Smooth muscle cell (in vitro differentiated cells): ENCODE results near the gene GUF1. TPM values are rescaled to one million over a fixed set of nuclear protein-coding genes. Genes with fewer than 3 reads are reported as not detected.

Experiments
- DNase-seq: peaks from one replicate; lab custom pipeline; 2025; ENCODE audit not compliant: unreplicated experiment; lab: John Stamatoyannopoulos, UW
- H2AFZ ChIP-seq: fragments of 200-600 bp; sonication (generic); 2 replicates; pipeline ENCODE4 v1.6.0; 2016; ENCODE audit warnings: antibody characterized with exemption, low read depth, mild to moderate bottlenecking
- H3F3A ChIP-seq: fragments of 200-600 bp; sonication (generic); 2 replicates; pipeline ENCODE4 v1.6.0; 2017; ENCODE audit warnings: antibody characterized with exemption, low read depth
- H3K27ac ChIP-seq: fragments of 200-600 bp; sonication (generic); 2 replicates; pipeline ENCODE4 v1.5.1; 2016; ENCODE audit warnings: low read depth, mild to moderate bottlenecking
- H3K27me3 ChIP-seq: fragments of 200-600 bp; sonication (generic); 2 replicates; pipeline ENCODE4 v1.6.1; 2016; ENCODE audit warnings: low read depth, mild to moderate bottlenecking
- H3K36me3 ChIP-seq: fragments of 200-600 bp; sonication (generic); 2 replicates; pipeline ENCODE4 v1.5.1; 2016; ENCODE audit warnings: low read depth
- H3K4me1 ChIP-seq: fragments of 200-600 bp; sonication (generic); 2 replicates; pipeline ENCODE4 v1.5.1; 2016; ENCODE audit warnings: low read depth
- H3K4me2 ChIP-seq: fragments of 200-600 bp; sonication (generic); 2 replicates; pipeline ENCODE4 v1.6.0; 2016; ENCODE audit warnings: mild to moderate bottlenecking
- H3K4me3 ChIP-seq: fragments of 200-600 bp; sonication (generic); 2 replicates; pipeline ENCODE4 v1.5.1; 2016; ENCODE audit warnings: mild to moderate bottlenecking
- H3K79me2 ChIP-seq: fragments of 200-600 bp; sonication (generic); 2 replicates; pipeline ENCODE4 v1.6.0; 2016; ENCODE audit warnings: low read depth, mild to moderate bottlenecking
- H3K9ac ChIP-seq: fragments of 200-600 bp; sonication (generic); 2 replicates; pipeline ENCODE4 v1.6.0; 2016; ENCODE audit warnings: low read depth
- H3K9me3 ChIP-seq: fragments of 200-600 bp; sonication (generic); replicated peaks from 2 replicates; pipeline ENCODE4 v1.5.1; 2016; ENCODE audit warnings: low read depth
- H4K20me1 ChIP-seq: fragments of 200-600 bp; sonication (generic); 2 replicates; pipeline ENCODE4 v1.6.0; 2016; ENCODE audit warnings: low read depth
- WGBS: methylation state at CpG from one replicate; pipeline ENCODE4 v1.1.7; 2016; ENCODE audit warnings: low lambda C conversion rate; 5-methylcytosine and 5-hydroxymethylcytosine counted together
- polyA plus RNA-seq: library from polyadenylated mRNA; unstranded; fragments of >200 nt; fragmentation: Nextera tagmentation; extraction: Ambion mirVana; gene quantifications from 2 replicates; pipeline ENCODE4 v1.2.1, GENCODE V29; 2016
- total RNA-seq: library from RNA; depleted of rRNA; stranded (reverse); fragments of >200 nt; gene quantifications from 2 replicates; pipeline ENCODE4 v1.2.3, GENCODE V29; 2014
- TF ChIP-seq, protein P1 (sequence below): fragments of 200-600 bp; sonication (generic); IDR thresholded peaks from 2 replicates; pipeline ENCODE4 v1.5.1; 2017; ENCODE audit warnings: borderline replicate concordance, mild to moderate bottlenecking, antibody characterized with exemption; ENCODE audit not compliant: insufficient read depth, poor library complexity, severe bottlenecking

GUF1 gene
- total and polyA plus RNA-seq, 2 experiments from 2014 or later = 6.8 to 14.2 TPM

DNA sequence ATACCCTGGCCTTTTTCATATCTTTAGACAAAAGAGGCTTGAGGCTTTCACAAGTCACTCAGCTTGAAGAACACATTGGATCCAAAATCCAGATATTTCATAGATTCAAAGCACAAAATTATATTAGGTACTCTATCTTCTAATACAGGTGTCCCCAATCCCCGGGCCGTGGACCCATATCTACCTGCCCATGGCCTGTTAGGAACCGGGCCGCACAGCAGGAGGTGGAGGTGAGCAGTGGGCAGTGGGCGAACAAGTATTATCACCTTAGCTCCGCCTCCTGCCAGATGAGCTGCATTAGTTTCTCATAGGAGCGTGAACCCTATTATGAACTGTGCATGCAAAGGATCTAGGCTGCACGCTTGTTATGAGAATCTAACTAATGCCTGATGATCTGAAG, 45.5 kb upstream of the GUF1 start:
- Histone ChIP-seq H3K27me3 (peaks cover 10% of the 10 kb centered on the region), H3F3A (no peaks in the 10 kb centered on the region), H3K79me2 (no peaks in the 10 kb centered on the region), H3K27ac (no peak overlapping the region), H3K9ac (no peak overlapping the region), H3K36me3 (no peaks in the 10 kb centered on the region), H2AFZ (no peak overlapping the region), H3K4me2 (no peak overlapping the region), H4K20me1 (no peaks in the 10 kb centered on the region), H3K4me1 (no peaks in the 10 kb centered on the region), H3K9me3 (no peaks in the 10 kb centered on the region), H3K4me3 (no peak overlapping the region)
- WGBS = 86% methylated on average over 8 of the region's 8 CpGs
- TF ChIP-seq, protein P1, sequence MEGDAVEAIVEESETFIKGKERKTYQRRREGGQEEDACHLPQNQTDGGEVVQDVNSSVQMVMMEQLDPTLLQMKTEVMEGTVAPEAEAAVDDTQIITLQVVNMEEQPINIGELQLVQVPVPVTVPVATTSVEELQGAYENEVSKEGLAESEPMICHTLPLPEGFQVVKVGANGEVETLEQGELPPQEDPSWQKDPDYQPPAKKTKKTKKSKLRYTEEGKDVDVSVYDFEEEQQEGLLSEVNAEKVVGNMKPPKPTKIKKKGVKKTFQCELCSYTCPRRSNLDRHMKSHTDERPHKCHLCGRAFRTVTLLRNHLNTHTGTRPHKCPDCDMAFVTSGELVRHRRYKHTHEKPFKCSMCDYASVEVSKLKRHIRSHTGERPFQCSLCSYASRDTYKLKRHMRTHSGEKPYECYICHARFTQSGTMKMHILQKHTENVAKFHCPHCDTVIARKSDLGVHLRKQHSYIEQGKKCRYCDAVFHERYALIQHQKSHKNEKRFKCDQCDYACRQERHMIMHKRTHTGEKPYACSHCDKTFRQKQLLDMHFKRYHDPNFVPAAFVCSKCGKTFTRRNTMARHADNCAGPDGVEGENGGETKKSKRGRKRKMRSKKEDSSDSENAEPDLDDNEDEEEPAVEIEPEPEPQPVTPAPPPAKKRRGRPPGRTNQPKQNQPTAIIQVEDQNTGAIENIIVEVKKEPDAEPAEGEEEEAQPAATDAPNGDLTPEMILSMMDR = no peak
- no peak for DNase-seq

DNA sequence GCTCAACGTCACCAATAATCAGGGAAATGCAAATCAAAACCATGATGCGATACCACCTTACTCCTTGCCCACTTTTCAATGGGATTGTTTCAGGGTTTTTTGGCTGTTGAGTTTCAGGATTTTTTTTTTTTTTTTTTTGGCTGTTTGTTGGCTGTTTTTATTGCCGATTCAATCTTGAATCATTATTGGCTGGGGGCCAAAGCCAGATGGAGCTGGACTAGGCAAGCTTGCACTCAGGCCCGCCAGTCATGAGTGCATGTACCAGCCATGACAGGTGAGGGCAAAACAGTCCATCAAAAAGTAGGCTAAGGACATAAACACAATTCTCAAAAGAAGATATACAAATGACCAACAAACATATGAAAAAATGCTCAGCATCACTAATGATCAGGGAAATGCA, 40.1 kb upstream of the GUF1 start:
- Histone ChIP-seq H3F3A (no peaks in the 10 kb centered on the region), H2AFZ (no peak overlapping the region), H3K9ac (no peak overlapping the region), H4K20me1 (no peaks in the 10 kb centered on the region), H3K27me3 (no peaks in the 10 kb centered on the region), H3K4me2 (no peak overlapping the region), H3K4me1 (no peaks in the 10 kb centered on the region), H3K4me3 (no peak overlapping the region), H3K9me3 (no peaks in the 10 kb centered on the region), H3K79me2 (no peaks in the 10 kb centered on the region), H3K36me3 (no peaks in the 10 kb centered on the region), H3K27ac (no peak overlapping the region)
- WGBS = 89% methylated on average over 4 of the region's 4 CpGs
- TF ChIP-seq, protein P1 = no peak
- no peak for DNase-seq

DNA sequence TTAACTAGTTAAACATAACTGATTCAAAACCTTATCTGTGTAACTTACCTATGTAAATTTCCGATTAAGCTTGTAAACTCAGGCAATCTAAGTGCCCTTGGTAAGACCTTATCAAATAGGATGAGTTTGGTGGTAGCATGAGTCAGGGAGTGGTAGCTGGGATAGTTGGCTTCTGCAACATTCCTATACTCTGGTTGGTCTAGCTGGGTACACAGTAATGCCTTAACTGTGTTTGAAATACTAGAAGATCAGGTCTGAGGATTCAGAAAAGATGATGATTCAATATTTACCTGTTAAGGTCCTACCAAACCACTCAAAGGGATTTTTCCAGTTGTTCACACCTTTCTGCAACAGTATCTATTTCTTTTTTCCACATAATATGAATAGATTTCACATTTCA, 32.1 kb upstream of the GUF1 start:
- Histone ChIP-seq H3K9me3 (no peaks in the 10 kb centered on the region), H3K27me3 (no peaks in the 10 kb centered on the region), H4K20me1 (no peaks in the 10 kb centered on the region), H3K4me3 (no peak overlapping the region), H3K9ac (no peak overlapping the region), H3F3A (no peaks in the 10 kb centered on the region), H2AFZ (no peak overlapping the region), H3K4me1 (peaks cover 7% of the 10 kb centered on the region), H3K36me3 (no peaks in the 10 kb centered on the region), H3K4me2 (no peak overlapping the region), H3K79me2 (no peaks in the 10 kb centered on the region), H3K27ac (no peak overlapping the region)
- WGBS = 67% methylated on average over 1 of the region's 1 CpG
- TF ChIP-seq, protein P1 = no peak
- DNase-seq = no peak

DNA sequence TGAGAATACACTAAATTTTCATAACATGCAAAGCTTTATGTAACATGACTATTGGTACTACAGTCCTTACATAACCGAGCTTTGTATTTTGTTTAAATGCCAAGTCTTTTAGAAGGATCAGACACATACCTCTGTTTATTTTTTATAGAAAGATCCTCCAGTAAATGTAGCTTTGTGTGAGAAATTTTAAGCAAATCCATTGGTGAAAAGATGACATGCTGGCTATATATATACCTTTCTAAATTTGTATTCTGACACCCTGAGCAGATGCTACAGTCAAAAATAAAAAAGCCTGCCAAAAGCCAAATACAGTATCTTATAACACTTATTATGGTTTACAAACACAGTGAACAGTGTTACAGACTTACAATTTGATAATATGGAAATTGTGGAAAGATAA, 26.8 kb upstream of the GUF1 start, which contains the start of gene YIPF7:
YIPF7 (minus strand) TSS at position 201 of the 400 bp plus-strand sequence. CDS start 1,525 bp downstream, outside the sequence.
- Histone ChIP-seq H3K9ac (no peak within 1 kb of the TSS), H3K79me2 (no peaks in the 10 kb centered on the region)

More for the DNA sequence above, 26.8 kb upstream of the GUF1 start, which contains the start of gene YIPF7:
- 78% methylated on average over 1 of the region's 1 CpG for WGBS
- no peak for DNase-seq
- peaks cover 7% of the 10 kb centered on the region for H3K4me1 ChIP-seq
- no peaks in the 10 kb centered on the region for H3K36me3 ChIP-seq
- H3K4me3 ChIP-seq = no peak within 1 kb of the TSS
- H3K9me3 ChIP-seq = no peaks in the 10 kb centered on the region
- no peaks in the 10 kb centered on the region for H4K20me1 ChIP-seq
- no peaks in the 10 kb centered on the region for H3K27me3 ChIP-seq
- no peak within 1 kb of the TSS for H3K27ac ChIP-seq
- H3K4me2 ChIP-seq = no peak within 1 kb of the TSS
- TF ChIP-seq, protein P1 = no peak
- no peak within 1 kb of the TSS for H2AFZ ChIP-seq
- no peaks in the 10 kb centered on the region for H3F3A ChIP-seq
